A673 (cell line): ENCODE measurements around the gene OSBP2. TPM values are rescaled to one million over a fixed set of nuclear protein-coding genes. Genes with fewer than 3 reads are reported as not detected.

ENCODE experiments used
- BruUV-seq: library from RNA; stranded (reverse); fragments of 400-500 nt; replicated peaks from 2 replicates; lab custom pipeline; 2021; lab: Mats Ljungman, UMichigan
- CTCF ChIA-PET: fragments of 300-600 bp; sonication (Branson Sonifier 250); formaldehyde crosslinking; loops from one replicate; lab custom pipeline; 2022; ENCODE audit warnings: antibody characterized with exemption; lab: Charles Lee
- POLR2A ChIA-PET: fragments of 300-600 bp; sonication (Branson Sonifier 250); formaldehyde crosslinking; loops from one replicate; lab custom pipeline; 2022; ENCODE audit warnings: antibody characterized with exemption; ENCODE audit not compliant: low non-redundant PET; lab: Charles Lee
- DNase-seq: peaks from one replicate; pipeline ENCODE4 v3.0.0-alpha.2; 2015; ENCODE audit warnings: low spot score
- H3K27ac ChIP-seq: fragments of 200-600 bp; sonication (generic); 2 replicates; pipeline ENCODE4 v1.5.1; 2016; ENCODE audit warnings: mixed run types, low read depth, mild to moderate bottlenecking, mixed read lengths, antibody characterized with exemption, low read length; ENCODE audit not compliant: poor library complexity, severe bottlenecking
- H3K27me3 ChIP-seq: fragments of 200-600 bp; sonication (generic); replicated peaks from 2 replicates; pipeline ENCODE4 v1.6.1; 2017; ENCODE audit warnings: mixed run types, low read depth, mild to moderate bottlenecking, mixed read lengths, antibody characterized with exemption, low read length; ENCODE audit not compliant: insufficient read depth, poor library complexity
- H3K36me3 ChIP-seq: fragments of 200-600 bp; sonication (generic); 2 replicates; pipeline ENCODE4 v1.6.1; 2016; ENCODE audit warnings: mixed run types, mild to moderate bottlenecking, mixed read lengths, antibody characterized with exemption, low read length; ENCODE audit not compliant: insufficient read depth, poor library complexity, severe bottlenecking
- H3K4me1 ChIP-seq: fragments of 200-600 bp; sonication (generic); 2 replicates; pipeline ENCODE4 v1.6.1; 2017; ENCODE audit warnings: mixed run types, mild to moderate bottlenecking, mixed read lengths, antibody characterized with exemption, low read length; ENCODE audit not compliant: insufficient read depth, poor library complexity, severe bottlenecking
- H3K4me3 ChIP-seq: fragments of 200-600 bp; sonication (generic); 2 replicates; pipeline ENCODE4 v1.5.1; 2016; ENCODE audit warnings: low read depth, mixed run types, mild to moderate bottlenecking, mixed read lengths, low read length; ENCODE audit not compliant: poor library complexity, severe bottlenecking
- H3K9me3 ChIP-seq: fragments of 200-600 bp; sonication (generic); 2 replicates; pipeline ENCODE4 v1.6.1; 2016; ENCODE audit warnings: mixed run types, low read depth, mild to moderate bottlenecking, mixed read lengths, antibody characterized with exemption, low read length; ENCODE audit not compliant: poor library complexity, severe bottlenecking
- CTCF ChIP-seq: fragments of 300-800, 200-600 bp; sonication (generic); conservative IDR thresholded peaks from 2 replicates; pipeline ENCODE4 v1.5.1; 2017; ENCODE audit warnings: low read depth, mild to moderate bottlenecking, antibody characterized with exemption, low read length, moderate library complexity, mixed read lengths
- EZH2 ChIP-seq: fragments of 200-600 bp; sonication (generic); IDR thresholded peaks from 2 replicates; pipeline ENCODE4 v1.6.1; 2017; ENCODE audit warnings: borderline replicate concordance, low read depth, mild to moderate bottlenecking, mixed read lengths, antibody characterized with exemption, low read length; ENCODE audit not compliant: poor library complexity, severe bottlenecking
- intact Hi-C: fragments of 100-400 bp; cut with micrococcal nuclease; formaldehyde crosslinking; loops from one replicate; pipeline ENCODE4 v1.10.0; 2022; ENCODE audit not compliant: unreplicated experiment
- total RNA-seq: library from RNA; stranded (reverse); gene quantifications from 2 replicates; pipeline ENCODE4 v1.2.3, GENCODE V29; 2021

Gene OSBP2
- total RNA-seq, 1 experiment from 2014 or later, result 1.8 TPM

- BruUV-seq, result no TSS peak
- Histone ChIP-seq H3K27me3 (no peaks in the 10 kb centered on the region), H3K36me3 (no peaks in the 10 kb centered on the region), H3K4me1 (no peaks in the 10 kb centered on the region), H3K9me3 (no peaks in the 10 kb centered on the region), H3K4me3 (no peak overlapping the region), H3K27ac (no peak overlapping the region)
- TF ChIP-seq EZH2, result no peak
- TF ChIP-seq CTCF, result no peak
- ChIA-PET CTCF (interaction anchor here (1.2 to 3.1 kb wide), 2 partner anchors 120 to 310 kb away, joined by 4 to 32 read pairs; partner anchors contain the start of gene SLC35E4), POLR2A (interaction anchor here (0.5 kb wide), 1 partner anchor 648 kb away, joined by 9 read pairs; no protein-coding TSS in a partner anchor)
- intact Hi-C loops, result no loop called here
- no peak for DNase-seq
Measured at GRCh38 chr22:30754521-30754920, 59.8 kb downstream of the OSBP2 start.

GRCh38 chr22:30754971-30755758, 60.5 kb downstream of the OSBP2 start:
- BruUV-seq, result no TSS peak
- no peaks in the 10 kb centered on the region for H3K36me3 ChIP-seq
- peak; percentile 58 for DNase-seq
- no peak overlapping the region for H3K4me3 ChIP-seq
- no peak overlapping the region for H3K27ac ChIP-seq
- no peaks in the 10 kb centered on the region for H3K4me1 ChIP-seq
- intact Hi-C loops, result loop anchor here (1.0 kb wide), 2 partner anchors 121 to 310 kb away; no protein-coding TSS in a partner anchor
- ChIA-PET CTCF (interaction anchor here (1.1 to 3.1 kb wide), 3 partner anchors 121 to 311 kb away, joined by 4 to 32 read pairs (median 4); partner anchors contain the start of gene SLC35E4), POLR2A (interaction anchor here (0.5 kb wide), 1 partner anchor 647 kb away, joined by 9 read pairs; no protein-coding TSS in a partner anchor)
- TF ChIP-seq EZH2, result no peak
- TF ChIP-seq CTCF, result peak; percentile 63
- no peaks in the 10 kb centered on the region for H3K9me3 ChIP-seq
- no peaks in the 10 kb centered on the region for H3K27me3 ChIP-seq

- ChIA-PET CTCF (interaction anchor here (1.1 to 3.1 kb wide), 3 partner anchors 121 to 311 kb away, joined by 4 to 32 read pairs (median 4); partner anchors contain the start of gene SLC35E4), POLR2A (no interaction called here)
- no TSS peak for BruUV-seq
- intact Hi-C loops, result loop anchor here (1.0 kb wide), 2 partner anchors 121 to 310 kb away; no protein-coding TSS in a partner anchor
- no peaks in the 10 kb centered on the region for H3K36me3 ChIP-seq
- DNase-seq, result no peak
- H3K4me3 ChIP-seq, result no peak overlapping the region
- H3K27ac ChIP-seq, result no peak overlapping the region
- H3K27me3 ChIP-seq, result no peaks in the 10 kb centered on the region
- H3K9me3 ChIP-seq, result no peaks in the 10 kb centered on the region
- no peak for TF ChIP-seq CTCF
- TF ChIP-seq EZH2, result no peak
- H3K4me1 ChIP-seq, result no peaks in the 10 kb centered on the region
Measured at GRCh38 chr22:30755759-30756124, 61.1 kb downstream of the OSBP2 start.
